HepG2 (cell line): ENCODE results near the gene RBM25. TPM values are rescaled to one million over a fixed set of nuclear protein-coding genes. Genes with fewer than 3 reads are reported as not detected.

ENCODE experiments used
- EHMT2 ChIP-seq: fragments of 200-600 bp; sonication (generic); IDR thresholded peaks from 2 replicates; pipeline ENCODE4 v1.7.0; 2017; ENCODE audit warnings: antibody characterized with exemption, low read depth, low read length, borderline replicate concordance
- KDM3A ChIP-seq: IDR thresholded peaks from 2 replicates; pipeline ENCODE4 v1.6.1; 2018; ENCODE audit warnings: low read depth, missing compliant biosample characterization
- MXI1 ChIP-seq: IDR thresholded peaks from 3 replicates; pipeline ENCODE4 v1.6.1; 2012; ENCODE audit warnings: low read depth, low read length, inconsistent platforms, borderline replicate concordance
- NCOA2 ChIP-seq: sonication (generic); formaldehyde crosslinking; IDR thresholded peaks from 2 replicates; pipeline ENCODE4 v1.8.0; 2022; ENCODE audit warnings: inconsistent platforms
- NR2F6 ChIP-seq, 2 experiments: IDR thresholded peaks; 2 replicates each; pipeline ENCODE4 v1.6.1; 2016; ENCODE audit warnings: antibody characterized with exemption in 1 of 2, mild to moderate bottlenecking in 1 of 2
- PAWR ChIP-seq: sonication (generic); formaldehyde crosslinking; IDR thresholded peaks from 2 replicates; pipeline ENCODE4 v1.4.0; 2020; ENCODE audit warnings: missing genetic modification reagents, mild to moderate bottlenecking, borderline replicate concordance
- RAD21 ChIP-seq: fragments of 450-650 bp; formaldehyde crosslinking; IDR thresholded peaks from 2 replicates; pipeline ENCODE4 v1.5.0; 2020; ENCODE audit warnings: mild to moderate bottlenecking
- SNRNP70 ChIP-seq: fragments of 200-400 bp; formaldehyde crosslinking; IDR thresholded peaks from 2 replicates; pipeline ENCODE4 v1.6.1; 2017; ENCODE audit warnings: mild to moderate bottlenecking, low read depth, low read length, moderate library complexity
- SP2 ChIP-seq: sonication (generic); formaldehyde crosslinking; IDR thresholded peaks from 2 replicates; pipeline ENCODE4 v1.5.1; 2020; ENCODE audit warnings: mild to moderate bottlenecking, missing genetic modification reagents
- TAF1 ChIP-seq: sonication (generic); formaldehyde crosslinking; IDR thresholded peaks from 2 replicates; pipeline ENCODE4 v1.4.0; 2020; ENCODE audit warnings: missing genetic modification reagents
- TBX3 ChIP-seq: fragments of 450-650 bp; IDR thresholded peaks from 2 replicates; pipeline ENCODE4 v1.6.1; 2017; ENCODE audit warnings: antibody characterized with exemption, mild to moderate bottlenecking, inconsistent platforms, borderline replicate concordance
- YEATS4 ChIP-seq: sonication (generic); formaldehyde crosslinking; IDR thresholded peaks from 2 replicates; pipeline ENCODE4 v1.4.0; 2020; ENCODE audit warnings: missing genetic modification reagents, borderline replicate concordance
- ZBTB20 ChIP-seq: sonication (generic); formaldehyde crosslinking; IDR thresholded peaks from 2 replicates; pipeline ENCODE4 v1.8.1; 2023; ENCODE audit warnings: missing genetic modification reagents, low read depth, mild to moderate bottlenecking, borderline replicate concordance
- ZBTB7A ChIP-seq: sonication (generic); formaldehyde crosslinking; IDR thresholded peaks from 2 replicates; pipeline ENCODE4 v1.8.0; 2022; ENCODE audit warnings: mild to moderate bottlenecking, missing genetic modification reagents
- ZMYM3 ChIP-seq: sonication (generic); formaldehyde crosslinking; IDR thresholded peaks from 2 replicates; pipeline ENCODE4 v1.5.1; 2020; ENCODE audit warnings: mild to moderate bottlenecking, missing genetic modification reagents
- ZNF629 ChIP-seq: sonication (generic); formaldehyde crosslinking; conservative IDR thresholded peaks from 2 replicates; pipeline ENCODE4 v1.5.0; 2020; ENCODE audit warnings: missing genetic modification reagents
- ZNF713 ChIP-seq: sonication (generic); formaldehyde crosslinking; IDR thresholded peaks from 2 replicates; pipeline ENCODE4 v1.4.0; 2020; ENCODE audit warnings: mild to moderate bottlenecking, missing genetic modification reagents
- ZNF776 ChIP-seq: sonication (generic); formaldehyde crosslinking; IDR thresholded peaks from 2 replicates; pipeline ENCODE4 v1.4.0; 2020; ENCODE audit warnings: mild to moderate bottlenecking, missing genetic modification reagents
- polyA plus RNA-seq, 8 experiments: library from polyadenylated mRNA; depleted of rRNA in 3 of 8; stranded (reverse) in 7 of 8; unstranded in 1 of 8; fragments of >200 nt; fragmentation: Illumina TruSeq in 4 of 8; extraction: Trizol in 4 of 8; gene quantifications; 2 replicates each; pipeline versions ENCODE4 v1.2.1 to v1.2.3, GENCODE V29; 2011 to 2016; ENCODE audit warnings: low read depth in 4 of 8, missing spikeins in 1 of 8, mixed read lengths in 1 of 8; ENCODE audit not compliant: insufficient read depth in 1 of 8
- total RNA-seq, 5 experiments: library from RNA; depleted of rRNA; stranded (reverse); fragments of >200 nt; fragmentation: Illumina TruSeq; extraction: Trizol; gene quantifications; 2 replicates each; pipeline ENCODE4 v1.2.3, GENCODE V29; 2016; ENCODE audit warnings: low read depth in 1 of 5
- TF ChIP-seq, protein P1 (sequence below): sonication (generic); formaldehyde crosslinking; IDR thresholded peaks from 2 replicates; pipeline ENCODE4 v1.8.0; 2022; ENCODE audit warnings: mild to moderate bottlenecking, missing genetic modification reagents, borderline replicate concordance
- TF ChIP-seq, protein P2 (sequence below): sonication (generic); formaldehyde crosslinking; IDR thresholded peaks from 2 replicates; pipeline ENCODE4 v1.4.0; 2020; ENCODE audit warnings: missing genetic modification reagents
- TF ChIP-seq, protein P3 (sequence below): sonication (generic); formaldehyde crosslinking; IDR thresholded peaks from 2 replicates; pipeline ENCODE4 v1.4.0; 2020; ENCODE audit warnings: mild to moderate bottlenecking, missing genetic modification reagents
- TF ChIP-seq, protein P4 (sequence below): sonication (generic); formaldehyde crosslinking; IDR thresholded peaks from 2 replicates; pipeline ENCODE4 v1.4.0; 2020; ENCODE audit warnings: missing genetic modification reagents, low read depth, mild to moderate bottlenecking, borderline replicate concordance

The RBM25 gene
- total and polyA plus RNA-seq, 2 of the 13 experiments (the other 11 are each of a cell fraction or from before 2014, with no cell fraction given): 34.1 to 65.9 TPM

DNA sequence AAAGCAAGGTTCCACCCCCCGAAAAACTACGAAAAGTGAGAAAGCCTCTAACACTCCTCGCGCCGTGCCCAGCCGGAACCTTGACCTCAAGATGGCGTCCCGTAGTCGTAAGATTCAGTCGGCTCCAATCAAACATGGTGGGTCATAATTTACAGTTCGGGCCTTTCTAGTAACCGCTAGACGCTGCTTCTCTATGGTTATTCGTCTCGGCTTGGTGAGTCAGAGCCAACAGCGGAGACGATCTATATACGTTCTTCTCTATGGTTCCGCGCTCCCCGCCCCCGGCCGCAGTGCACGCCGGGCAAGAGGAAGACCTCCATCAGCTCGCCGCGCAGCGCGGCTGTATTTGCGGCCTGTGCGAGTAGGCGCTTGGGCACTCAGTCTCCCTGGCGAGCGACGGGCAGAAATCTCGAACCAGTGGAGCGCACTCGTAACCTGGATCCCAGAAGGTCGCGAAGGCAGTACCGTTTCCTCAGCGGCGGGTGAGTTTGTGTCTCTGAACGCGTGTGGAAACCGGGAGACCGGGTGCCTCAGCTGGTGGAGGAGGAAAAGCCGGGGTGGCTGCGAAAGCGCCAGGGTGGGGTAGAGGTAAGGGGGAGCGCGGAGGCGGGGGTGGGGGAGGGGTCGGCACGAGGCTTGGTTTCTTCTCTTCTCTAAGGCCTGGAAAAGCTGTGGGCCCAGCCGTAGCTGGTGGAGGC lies at the start of gene RBM25 (continued):
- TF ChIP-seq ZNF776 (CRISPR knock-in tag) (peak; percentile 59; the same call in 1 of the 2 replicates), SP2 (CRISPR knock-in tag) (no peak), EHMT2 (no peak), YEATS4 (CRISPR knock-in tag) (peak; percentile 83), RAD21 (CRISPR knock-in tag) (no peak), MXI1 (peak; percentile 79; the same call in 1 of the 3 replicates), KDM3A (peak; percentile 75; the same call in 1 of the 2 replicates), TBX3 (no peak), NR2F6 (IDR thresholded peaks at IDR 0.05) (peak; percentile 76), NR2F6 (CRISPR knock-in tag; IDR thresholded peaks at IDR 0.05) (peak; percentile 80), ZBTB7A (CRISPR knock-in tag) (no peak), SNRNP70 (no peak), TAF1 (CRISPR knock-in tag) (peak; percentile 97), ZNF629 (CRISPR knock-in tag) (no peak), ZMYM3 (no peak; the same call in 1 of the 2 replicates), NCOA2 (CRISPR knock-in tag) (peak; percentile 60), ZBTB20 (CRISPR knock-in tag) (peak; percentile 77; the same call in 1 of the 2 replicates), PAWR (no peak), ZNF713 (CRISPR knock-in tag) (no peak)
- TF ChIP-seq, protein P1, sequence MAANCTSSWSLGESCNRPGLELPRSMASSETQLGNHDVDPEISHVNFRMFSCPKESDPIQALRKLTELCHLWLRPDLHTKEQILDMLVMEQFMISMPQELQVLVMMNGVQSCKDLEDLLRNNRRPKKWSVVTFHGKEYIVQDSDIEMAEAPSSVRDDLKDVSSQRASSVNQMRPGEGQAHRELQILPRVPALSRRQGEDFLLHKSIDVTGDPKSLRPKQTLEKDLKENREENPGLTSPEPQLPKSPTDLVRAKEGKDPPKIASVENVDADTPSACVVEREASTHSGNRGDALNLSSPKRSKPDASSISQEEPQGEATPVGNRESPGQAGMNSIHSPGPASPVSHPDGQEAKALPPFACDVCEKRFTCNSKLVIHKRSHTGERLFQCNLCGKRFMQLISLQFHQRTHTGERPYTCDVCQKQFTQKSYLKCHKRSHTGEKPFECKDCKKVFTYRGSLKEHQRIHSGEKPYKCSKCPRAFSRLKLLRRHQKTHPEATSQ (CRISPR knock-in tag): no peak
- TF ChIP-seq, protein P2, sequence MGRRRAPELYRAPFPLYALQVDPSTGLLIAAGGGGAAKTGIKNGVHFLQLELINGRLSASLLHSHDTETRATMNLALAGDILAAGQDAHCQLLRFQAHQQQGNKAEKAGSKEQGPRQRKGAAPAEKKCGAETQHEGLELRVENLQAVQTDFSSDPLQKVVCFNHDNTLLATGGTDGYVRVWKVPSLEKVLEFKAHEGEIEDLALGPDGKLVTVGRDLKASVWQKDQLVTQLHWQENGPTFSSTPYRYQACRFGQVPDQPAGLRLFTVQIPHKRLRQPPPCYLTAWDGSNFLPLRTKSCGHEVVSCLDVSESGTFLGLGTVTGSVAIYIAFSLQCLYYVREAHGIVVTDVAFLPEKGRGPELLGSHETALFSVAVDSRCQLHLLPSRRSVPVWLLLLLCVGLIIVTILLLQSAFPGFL (CRISPR knock-in tag): no peak
- TF ChIP-seq, protein P3, sequence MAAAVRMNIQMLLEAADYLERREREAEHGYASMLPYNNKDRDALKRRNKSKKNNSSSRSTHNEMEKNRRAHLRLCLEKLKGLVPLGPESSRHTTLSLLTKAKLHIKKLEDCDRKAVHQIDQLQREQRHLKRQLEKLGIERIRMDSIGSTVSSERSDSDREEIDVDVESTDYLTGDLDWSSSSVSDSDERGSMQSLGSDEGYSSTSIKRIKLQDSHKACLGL (CRISPR knock-in tag): peak; percentile 63; the same call in 1 of the 2 replicates
- TF ChIP-seq, protein P4, sequence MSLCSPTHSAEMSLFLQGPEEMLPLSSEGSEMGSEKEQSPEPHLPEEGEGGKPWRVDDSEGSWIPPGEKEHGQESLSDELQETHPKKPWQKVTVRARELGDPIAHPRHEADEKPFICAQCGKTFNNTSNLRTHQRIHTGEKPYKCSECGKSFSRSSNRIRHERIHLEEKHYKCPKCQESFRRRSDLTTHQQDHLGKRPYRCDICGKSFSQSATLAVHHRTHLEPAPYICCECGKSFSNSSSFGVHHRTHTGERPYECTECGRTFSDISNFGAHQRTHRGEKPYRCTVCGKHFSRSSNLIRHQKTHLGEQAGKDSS (CRISPR knock-in tag): peak; percentile 72; the same call in 1 of the 2 replicates
